GM12891 (cell line): ENCODE measurements around the gene CIP2A.

Experiments used
- POLR2A ChIP-seq: IDR thresholded peaks from 2 replicates; pipeline ENCODE4 v1.6.1; 2011; ENCODE audit warnings: low read depth, low read length, control low read depth
- POLR2AphosphoS5 ChIP-seq: IDR thresholded peaks from 2 replicates; pipeline ENCODE4 v1.6.1; 2011; ENCODE audit warnings: low read depth, low read length, control low read depth
- POU2F2 ChIP-seq: IDR thresholded peaks from 2 replicates; pipeline ENCODE4 v1.6.1; 2011; ENCODE audit warnings: low read depth, mild to moderate bottlenecking, control low read depth, low read length, moderate library complexity
- SPI1 ChIP-seq: IDR thresholded peaks from 2 replicates; pipeline ENCODE4 v1.6.1; 2011; ENCODE audit warnings: low read depth, low read length, control low read depth
- TAF1 ChIP-seq: IDR thresholded peaks from 2 replicates; pipeline ENCODE4 v1.6.1; 2011; ENCODE audit warnings: low read depth, low read length, control low read depth

- TF ChIP-seq POLR2A = no peak
- no peak for TF ChIP-seq TAF1
- TF ChIP-seq POLR2AphosphoS5 = no peak
- TF ChIP-seq SPI1 = no peak
- TF ChIP-seq POU2F2 = no peak
Measured at GRCh38 chr3:108554913-108555571, 34.2 kb downstream of the CIP2A start.
